Measurements from ENCODE around the gene PDE10A.

DNA sequence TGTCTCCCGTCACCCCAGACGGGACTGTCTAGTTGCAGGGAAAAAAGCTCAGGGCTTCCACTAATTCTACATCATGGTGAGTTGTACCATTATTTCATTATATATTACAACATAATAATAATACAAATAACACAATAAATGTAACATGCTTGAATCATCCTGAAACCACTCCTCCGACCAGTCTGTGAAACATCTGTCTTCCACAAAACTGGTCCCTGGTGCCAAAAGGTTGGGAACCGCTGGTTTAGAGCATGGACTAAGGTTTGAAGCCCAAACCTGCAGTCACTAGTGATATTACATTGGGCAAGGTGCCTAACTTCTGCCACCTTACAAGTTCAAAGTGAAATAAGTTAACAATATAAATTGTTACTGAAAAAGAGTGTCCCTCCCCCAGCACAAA is 175.7 kb downstream of the PDE10A start:
- no peak for TF ChIP-seq EZH2 (IDR thresholded peaks at IDR 0.05; ENCODE audit: borderline replicate concordance, low read length)
- TF ChIP-seq, protein P1, sequence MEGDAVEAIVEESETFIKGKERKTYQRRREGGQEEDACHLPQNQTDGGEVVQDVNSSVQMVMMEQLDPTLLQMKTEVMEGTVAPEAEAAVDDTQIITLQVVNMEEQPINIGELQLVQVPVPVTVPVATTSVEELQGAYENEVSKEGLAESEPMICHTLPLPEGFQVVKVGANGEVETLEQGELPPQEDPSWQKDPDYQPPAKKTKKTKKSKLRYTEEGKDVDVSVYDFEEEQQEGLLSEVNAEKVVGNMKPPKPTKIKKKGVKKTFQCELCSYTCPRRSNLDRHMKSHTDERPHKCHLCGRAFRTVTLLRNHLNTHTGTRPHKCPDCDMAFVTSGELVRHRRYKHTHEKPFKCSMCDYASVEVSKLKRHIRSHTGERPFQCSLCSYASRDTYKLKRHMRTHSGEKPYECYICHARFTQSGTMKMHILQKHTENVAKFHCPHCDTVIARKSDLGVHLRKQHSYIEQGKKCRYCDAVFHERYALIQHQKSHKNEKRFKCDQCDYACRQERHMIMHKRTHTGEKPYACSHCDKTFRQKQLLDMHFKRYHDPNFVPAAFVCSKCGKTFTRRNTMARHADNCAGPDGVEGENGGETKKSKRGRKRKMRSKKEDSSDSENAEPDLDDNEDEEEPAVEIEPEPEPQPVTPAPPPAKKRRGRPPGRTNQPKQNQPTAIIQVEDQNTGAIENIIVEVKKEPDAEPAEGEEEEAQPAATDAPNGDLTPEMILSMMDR (conservative IDR thresholded peaks at IDR 0.05 in 1 of 2, IDR thresholded peaks at IDR 0.05 in 1 of 2; ENCODE audit: extremely low read depth in 1 of 2, insufficient read depth in 1 of 2, low read depth in 1 of 2, low read length in 2 of 2): no peak
